Esophagus muscularis mucosa (tissue), 4 donors: Measurements from ENCODE around the gene MALAT1. TPM values are rescaled to one million over a fixed set of nuclear protein-coding genes. Genes with fewer than 3 reads are reported as not detected.

Source experiments
- DNase-seq: peaks from one replicate; pipeline ENCODE4 v3.0.0-alpha.2; 2017; ENCODE audit errors: extremely low spot score
- H3K27ac ChIP-seq, 4 donors: fragments of 200-600 bp; sonication (generic); replicated peaks in 1 of 4; 1 replicate in 3 of 4; 2 replicates in 1 of 4; pipeline ENCODE4 v1.5.1; 2016 to 2019; ENCODE audit warnings: mild to moderate bottlenecking in 1 of 4
- H3K27me3 ChIP-seq, 4 donors: fragments of 200-600 bp; sonication (generic); one replicate each; pipeline versions ENCODE4 v1.5.1 to v1.6.0; 2016 to 2019
- H3K36me3 ChIP-seq, 4 donors: fragments of 200-600 bp; sonication (generic); one replicate each; pipeline ENCODE4 v1.5.1; 2016 to 2019
- H3K4me1 ChIP-seq, 4 donors: fragments of 200-600 bp; sonication (generic); one replicate each; pipeline ENCODE4 v1.5.1; 2016 to 2019
- H3K4me3 ChIP-seq, 4 donors: fragments of 200-600 bp; sonication (generic); 1 replicate in 2 of 4; 2 replicates in 2 of 4; pipeline ENCODE4 v1.5.1; 2016 to 2019; ENCODE audit warnings: mild to moderate bottlenecking in 4 of 4, moderate library complexity in 1 of 4
- H3K9me3 ChIP-seq, 4 donors: fragments of 200-600 bp; sonication (generic); 1 replicate in 3 of 4; 2 replicates in 1 of 4; pipeline ENCODE4 v1.5.1; 2016 to 2019
- EP300 ChIP-seq: sonication (generic); formaldehyde crosslinking; IDR thresholded peaks from one replicate; pipeline ENCODE4 v1.6.1; 2017; ENCODE audit warnings: antibody characterized with exemption
- POLR2A ChIP-seq: fragments of 450-650 bp; IDR thresholded peaks from one replicate; pipeline ENCODE4 v1.6.1; 2017; ENCODE audit warnings: antibody characterized with exemption, moderate library complexity, mild to moderate bottlenecking, low read depth
- POLR2AphosphoS5 ChIP-seq, 2 donors: sonication (generic); formaldehyde crosslinking; IDR thresholded peaks; one replicate each; pipeline ENCODE4 v1.6.1; 2017; ENCODE audit warnings: antibody characterized with exemption in 2 of 2
- WGBS: methylation state at CpG from one replicate; pipeline ENCODE4 v1.1.5; 2018; 5-methylcytosine and 5-hydroxymethylcytosine counted together
- intact Hi-C: fragments of 100-400 bp; cut with DNase I; formaldehyde crosslinking; loops from one replicate; pipeline ENCODE4 v1.15.1; 2023
- total RNA-seq, 4 donors: library from RNA; depleted of rRNA; stranded (reverse); fragments of >200 nt; gene quantifications; one replicate each; pipeline versions ENCODE4 v1.1.0 to v1.2.1, GENCODE V29; 2016
- TF ChIP-seq, protein P1 (sequence below), 3 experiments: fragments of 200-600 bp in 2 of 3; fragments of 450-650 bp in 1 of 3; sonication (generic) in 2 of 3; IDR thresholded peaks; one replicate each; pipeline ENCODE4 v1.5.1; 2017 to 2019; ENCODE audit warnings: antibody characterized with exemption in 3 of 3, mild to moderate bottlenecking in 2 of 3, moderate library complexity in 1 of 3

Gene MALAT1
- total RNA-seq, 4 donors from 2014 or later, result 2,724 to 15,405 (median 5,373) TPM

DNA sequence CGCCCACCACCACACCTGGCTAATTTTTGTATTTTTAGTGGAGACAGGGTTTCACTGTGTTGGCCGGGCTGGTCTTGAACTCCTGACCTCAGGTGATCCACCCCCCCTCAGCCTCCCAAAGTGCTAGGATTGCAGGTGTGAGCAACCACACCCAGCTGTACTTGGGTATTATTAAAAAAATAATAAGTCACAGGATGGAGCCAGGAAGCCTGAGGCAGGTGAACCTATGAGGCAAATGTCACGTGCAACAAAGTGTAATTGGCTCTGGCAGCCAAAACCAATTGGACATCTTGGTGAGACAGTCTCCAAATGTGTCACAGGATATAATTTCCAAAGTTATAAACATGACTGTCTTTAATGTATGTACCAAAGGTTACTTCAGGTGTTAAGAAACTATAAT lies 24.0 kb upstream of the MALAT1 start:
- Histone ChIP-seq H3K4me1 (peaks cover 58 to 70% (median 69%) of the 10 kb centered on the region in 4 donors), H3K9me3 (no peaks in the 10 kb centered on the region), H3K4me3 (no peak overlapping the region), H3K36me3 (no peaks in the 10 kb centered on the region), H3K27me3 (no peaks in the 10 kb centered on the region), H3K27ac (peak overlapping the region; percentile 45 to 99 (median 96))
- 94% methylated on average over 3 of the region's 3 CpGs for WGBS
- TF ChIP-seq POLR2A (no peak), EP300 (no peak), POLR2AphosphoS5 (IDR thresholded peaks at IDR 0.05) (no peak)
- TF ChIP-seq, protein P1, sequence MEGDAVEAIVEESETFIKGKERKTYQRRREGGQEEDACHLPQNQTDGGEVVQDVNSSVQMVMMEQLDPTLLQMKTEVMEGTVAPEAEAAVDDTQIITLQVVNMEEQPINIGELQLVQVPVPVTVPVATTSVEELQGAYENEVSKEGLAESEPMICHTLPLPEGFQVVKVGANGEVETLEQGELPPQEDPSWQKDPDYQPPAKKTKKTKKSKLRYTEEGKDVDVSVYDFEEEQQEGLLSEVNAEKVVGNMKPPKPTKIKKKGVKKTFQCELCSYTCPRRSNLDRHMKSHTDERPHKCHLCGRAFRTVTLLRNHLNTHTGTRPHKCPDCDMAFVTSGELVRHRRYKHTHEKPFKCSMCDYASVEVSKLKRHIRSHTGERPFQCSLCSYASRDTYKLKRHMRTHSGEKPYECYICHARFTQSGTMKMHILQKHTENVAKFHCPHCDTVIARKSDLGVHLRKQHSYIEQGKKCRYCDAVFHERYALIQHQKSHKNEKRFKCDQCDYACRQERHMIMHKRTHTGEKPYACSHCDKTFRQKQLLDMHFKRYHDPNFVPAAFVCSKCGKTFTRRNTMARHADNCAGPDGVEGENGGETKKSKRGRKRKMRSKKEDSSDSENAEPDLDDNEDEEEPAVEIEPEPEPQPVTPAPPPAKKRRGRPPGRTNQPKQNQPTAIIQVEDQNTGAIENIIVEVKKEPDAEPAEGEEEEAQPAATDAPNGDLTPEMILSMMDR (IDR thresholded peaks at IDR 0.05), result no peak
- no peak for DNase-seq
- intact Hi-C loops, result loop anchor here (5.0 kb wide), 1 partner anchor 32 kb away; no protein-coding TSS in a partner anchor

DNA sequence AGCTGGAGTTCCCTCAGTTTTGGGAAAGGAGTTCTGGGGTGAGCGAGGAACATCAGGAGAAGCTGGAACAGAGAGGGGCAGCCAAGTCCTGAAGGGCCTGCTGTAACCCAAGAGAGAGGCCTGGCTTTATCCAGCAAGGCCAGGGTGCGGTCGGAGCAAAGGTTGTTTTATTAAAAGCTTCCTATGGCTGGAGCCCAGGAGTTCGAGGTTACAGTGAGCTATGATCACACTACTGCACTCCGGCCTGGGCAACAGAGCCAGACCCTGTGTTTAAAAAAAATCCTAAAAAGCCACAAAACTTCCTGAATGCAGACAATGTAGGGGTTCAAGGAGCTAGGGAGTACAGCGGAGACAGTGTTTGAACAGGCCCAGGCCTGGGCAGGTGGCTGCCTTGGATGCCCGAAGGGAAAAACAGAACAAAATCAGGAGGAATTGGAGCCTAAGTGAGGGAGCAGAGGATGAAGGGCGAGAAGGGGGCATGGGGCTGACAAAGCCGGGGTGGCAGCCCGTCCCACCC lies 22.2 kb upstream of the MALAT1 start:
- intact Hi-C loops, result no loop called here
- no peak for TF ChIP-seq POLR2A
- peak in 1 of 2 donors; percentile 0 for TF ChIP-seq POLR2AphosphoS5 (IDR thresholded peaks at IDR 0.05)
- Histone ChIP-seq H3K36me3 (no peaks in the 10 kb centered on the region), H3K4me1 (peaks cover 64 to 72% (median 70%) of the 10 kb centered on the region in 4 donors), H3K4me3 (peak overlapping the region; percentile 66 to 82 (median 74)), H3K9me3 (no peaks in the 10 kb centered on the region), H3K27me3 (no peaks in the 10 kb centered on the region), H3K27ac (peak overlapping the region; percentile 95 to 99 (median 98))
- DNase-seq, result no peak
- 19% methylated on average over 10 of the region's 10 CpGs for WGBS

DNA sequence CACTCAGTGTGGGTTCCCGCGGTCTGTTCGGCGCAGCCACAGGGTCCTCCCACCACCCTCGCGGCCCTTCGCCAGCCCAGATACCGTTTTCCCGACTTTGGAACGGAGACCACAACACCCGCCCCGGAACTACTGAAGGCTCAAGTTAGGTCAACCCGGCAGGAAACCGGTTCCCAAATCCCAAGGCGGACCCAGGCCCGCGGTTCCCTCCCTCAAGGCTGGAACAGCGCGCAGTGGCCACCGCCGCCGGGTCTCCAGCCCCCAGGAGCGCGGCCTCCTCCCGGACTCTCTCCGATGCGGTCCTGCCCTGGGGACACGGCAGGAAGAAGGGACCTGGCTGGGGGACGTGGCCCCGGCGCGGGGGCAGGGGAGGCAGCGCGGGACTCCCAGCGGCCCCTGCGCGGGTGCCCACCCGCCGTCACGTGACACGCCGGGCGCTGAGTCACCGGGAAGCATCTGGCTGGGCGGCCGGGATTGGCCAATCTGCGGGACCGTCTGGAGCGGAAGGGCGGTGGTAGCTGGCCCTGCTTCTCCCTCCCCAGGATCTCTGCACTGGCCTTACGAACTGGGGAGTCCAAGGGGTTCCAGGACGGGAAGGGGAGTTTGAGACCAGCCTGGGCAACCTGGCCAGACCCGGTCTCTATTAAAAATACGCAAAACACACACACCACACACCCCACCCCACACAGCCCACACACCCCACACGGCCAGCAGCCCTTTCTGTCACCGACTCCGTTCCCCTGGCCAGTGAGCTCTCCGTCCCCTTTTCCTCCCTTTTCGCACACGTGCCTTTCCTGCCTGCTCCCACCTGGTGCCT lies 21.5 kb upstream of the MALAT1 start:
- peak; percentile 99 for DNase-seq
- TF ChIP-seq, protein P1 (IDR thresholded peaks at IDR 0.05), result no peak
- TF ChIP-seq POLR2A, result peak; percentile 87
- TF ChIP-seq POLR2AphosphoS5 (IDR thresholded peaks at IDR 0.05), result peak; percentile 99 to 100
- H3K9me3 ChIP-seq, result no peaks in the 10 kb centered on the region
- no peaks in the 10 kb centered on the region for H3K36me3 ChIP-seq
- no peaks in the 10 kb centered on the region for H3K27me3 ChIP-seq
- H3K27ac ChIP-seq, result peak overlapping the region; percentile 95 to 99 (median 98)
- peak overlapping the region; percentile 66 to 82 (median 74) for H3K4me3 ChIP-seq
- intact Hi-C loops, result no loop called here
- peaks cover 68 to 74% (median 72%) of the 10 kb centered on the region in 4 donors for H3K4me1 ChIP-seq
- WGBS, result under 1% methylated on average over 16 of the region's 60 CpGs

DNA sequence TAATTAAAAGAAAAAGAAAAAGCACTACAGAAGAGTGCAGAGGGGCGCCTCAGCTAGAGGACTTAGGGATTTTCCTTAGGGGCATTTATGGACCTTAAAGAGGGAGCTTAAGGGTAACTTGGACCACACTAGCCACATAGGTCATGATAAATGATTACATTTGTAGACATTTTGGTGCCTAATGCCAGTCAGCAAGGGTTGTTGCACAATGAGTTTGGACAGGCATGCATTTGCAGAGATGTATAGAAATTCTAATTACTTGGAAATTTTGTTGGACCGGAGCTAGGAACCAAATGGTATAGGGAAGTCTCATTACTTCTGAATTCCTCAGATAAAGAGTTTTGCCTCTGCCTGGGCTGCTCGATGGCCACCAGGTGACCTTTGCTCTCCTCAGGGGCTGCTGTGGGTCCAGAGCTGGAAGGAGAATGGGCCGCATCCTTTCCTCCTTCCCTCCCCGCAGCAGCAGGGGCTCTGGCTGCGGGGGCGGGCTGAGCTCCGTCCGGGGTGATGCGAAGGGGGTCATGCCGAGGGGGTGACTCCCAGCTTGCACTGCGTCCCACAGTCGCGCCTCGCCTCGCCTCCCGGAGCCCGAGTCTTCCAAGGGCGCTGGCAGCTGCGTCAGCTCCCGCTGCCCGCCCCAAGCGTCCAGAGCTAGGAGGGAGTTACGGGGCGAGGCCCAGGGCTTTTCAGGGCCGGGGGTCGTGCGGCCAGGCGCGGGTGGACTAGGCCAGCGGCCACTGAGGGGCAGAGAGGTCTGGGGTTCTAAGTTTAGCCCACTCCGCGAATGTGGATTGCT lies 20.3 kb upstream of the MALAT1 start:
- DNase-seq, result no peak
- no peaks in the 10 kb centered on the region for H3K36me3 ChIP-seq
- H3K4me1 ChIP-seq, result peaks cover 58 to 70% (median 67%) of the 10 kb centered on the region in 4 donors
- TF ChIP-seq, protein P1 (IDR thresholded peaks at IDR 0.05), result no peak
- TF ChIP-seq POLR2A (peak; percentile 26), POLR2AphosphoS5 (IDR thresholded peaks at IDR 0.05) (peak; percentile 65 to 84), EP300 (no peak)
- intact Hi-C loops, result loop anchor here (2.0 kb wide), 1 partner anchor 58 kb away; no protein-coding TSS in a partner anchor
- no peaks in the 10 kb centered on the region for H3K27me3 ChIP-seq
- 32% methylated on average over 26 of the region's 33 CpGs for WGBS
- peak overlapping the region; percentile 95 to 99 (median 98) for H3K27ac ChIP-seq
- peak overlapping the region; percentile 66 to 82 (median 74) for H3K4me3 ChIP-seq
- no peaks in the 10 kb centered on the region for H3K9me3 ChIP-seq
